Osteoblast (primary cell): Measurements from ENCODE around the gene CCDC146. TPM values are rescaled to one million over a fixed set of nuclear protein-coding genes. Genes with fewer than 3 reads are reported as not detected.
A peak's percentile ranks its signal among the peaks of the same experiment; 100 is the strongest.
"Not testable (repeated sequence)": the region's sequence is repeated elsewhere in the genome, so short reads cannot be mapped to it uniquely, and the experiment has no call there.

Experiments
- DNase-seq: peaks from one replicate; pipeline ENCODE4 v3.0.0; 2011; ENCODE audit warnings: low spot score, mixed read lengths; ENCODE audit not compliant: insufficient read length; ENCODE audit errors: missing footprints
- H2AFZ ChIP-seq: 2 replicates; pipeline ENCODE4 v1.6.0; 2011; ENCODE audit warnings: mild to moderate bottlenecking, low read length
- H3K27ac ChIP-seq: 2 replicates; pipeline ENCODE4 v1.5.1; 2011; ENCODE audit warnings: mild to moderate bottlenecking, low read depth, low read length, moderate library complexity
- H3K27me3 ChIP-seq: 2 replicates; pipeline ENCODE4 v1.6.0; 2012; ENCODE audit warnings: mild to moderate bottlenecking, control low read depth, inconsistent platforms, low read length, moderate library complexity; ENCODE audit not compliant: insufficient read depth
- H3K36me3 ChIP-seq: 2 replicates; pipeline ENCODE4 v1.5.1; 2011; ENCODE audit warnings: mild to moderate bottlenecking, low read length, control low read depth, moderate library complexity; ENCODE audit not compliant: insufficient read depth
- H3K4me1 ChIP-seq: 2 replicates; pipeline ENCODE4 v1.5.1; 2011; ENCODE audit warnings: mild to moderate bottlenecking, low read length, control low read depth, moderate library complexity; ENCODE audit not compliant: insufficient read depth
- H3K4me2 ChIP-seq: 2 replicates; pipeline ENCODE4 v1.6.0; 2011; ENCODE audit warnings: mild to moderate bottlenecking, low read length; ENCODE audit not compliant: insufficient read depth
- H3K4me3 ChIP-seq: fragments of 200-600 bp; sonication (generic); 3 replicates; pipeline ENCODE4 v1.5.1; 2012; ENCODE audit warnings: mild to moderate bottlenecking, low read length, inconsistent platforms; ENCODE audit not compliant: insufficient read depth
- H3K79me2 ChIP-seq: 2 replicates; pipeline ENCODE4 v1.6.0; 2012; ENCODE audit warnings: mild to moderate bottlenecking, low read length, control low read depth, inconsistent platforms; ENCODE audit not compliant: insufficient read depth
- H3K9me3 ChIP-seq: 2 replicates; pipeline ENCODE4 v1.5.1; 2011; ENCODE audit warnings: low read depth, low read length, control low read depth
- H4K20me1 ChIP-seq: 2 replicates; pipeline ENCODE4 v1.6.0; 2012; ENCODE audit warnings: mild to moderate bottlenecking, low read length, control low read depth; ENCODE audit not compliant: insufficient read depth
- total RNA-seq: library from RNA; depleted of rRNA; stranded (reverse); fragments of >200 nt; gene quantifications from 2 replicates; pipeline ENCODE4 v1.2.3, GENCODE V29; 2012

Gene CCDC146
- 2.4 and 5.1 TPM in 2 replicates for total RNA-seq

- peak; percentile 86 for DNase-seq
- H3K27ac ChIP-seq, result peak within 1 kb of the TSS; percentile 62
- not testable (repeated sequence) for H4K20me1 ChIP-seq, H3K27me3 ChIP-seq, H3K79me2 ChIP-seq, H3K4me1 ChIP-seq, H3K9me3 ChIP-seq, H3K36me3 ChIP-seq
- H2AFZ ChIP-seq, result peak within 1 kb of the TSS; percentile 85
- peak within 1 kb of the TSS; percentile 86 for H3K4me3 ChIP-seq
- H3K4me2 ChIP-seq, result peak within 1 kb of the TSS; percentile 70
Observed at GRCh38 chr7:77121860-77122681, at the start of gene CCDC146. Gene CCDC146, plus strand, starts transcription at chr7:77122615. Its CDS starts 45,054 bp downstream, at chr7:77167669.

GRCh38 chr7:77074786-77075396 is 47.5 kb upstream of the CCDC146 start:
- not testable (repeated sequence) for H4K20me1 ChIP-seq, H2AFZ ChIP-seq, H3K36me3 ChIP-seq, H3K4me2 ChIP-seq, H3K27ac ChIP-seq, H3K79me2 ChIP-seq, DNase-seq, H3K4me1 ChIP-seq, H3K9me3 ChIP-seq, H3K4me3 ChIP-seq, H3K27me3 ChIP-seq

GRCh38 chr7:77077060-77077459 is 45.4 kb upstream of the CCDC146 start:
- not testable (repeated sequence) for H3K27ac ChIP-seq

GRCh38 chr7:77079112-77079511 is 43.3 kb upstream of the CCDC146 start:
- not testable (repeated sequence) for H2AFZ ChIP-seq, H3K4me2 ChIP-seq, H3K27ac ChIP-seq, H4K20me1 ChIP-seq, DNase-seq, H3K9me3 ChIP-seq, H3K79me2 ChIP-seq, H3K4me1 ChIP-seq, H3K27me3 ChIP-seq, H3K4me3 ChIP-seq, H3K36me3 ChIP-seq

More at GRCh38 chr7:77077060-77077459, 45.4 kb upstream of the CCDC146 start:
- not testable (repeated sequence) for H3K36me3 ChIP-seq, H3K27me3 ChIP-seq, H3K79me2 ChIP-seq, H3K9me3 ChIP-seq, H3K4me1 ChIP-seq, H3K4me2 ChIP-seq, DNase-seq, H2AFZ ChIP-seq, H4K20me1 ChIP-seq, H3K4me3 ChIP-seq

GRCh38 chr7:77079624-77080023 is 42.8 kb upstream of the CCDC146 start:
- not testable (repeated sequence) for H3K4me3 ChIP-seq, H3K4me1 ChIP-seq, DNase-seq, H3K79me2 ChIP-seq, H4K20me1 ChIP-seq, H3K27me3 ChIP-seq, H3K9me3 ChIP-seq, H3K27ac ChIP-seq, H3K4me2 ChIP-seq, H2AFZ ChIP-seq, H3K36me3 ChIP-seq

GRCh38 chr7:77080236-77080635 is 42.2 kb upstream of the CCDC146 start:
- not testable (repeated sequence) for H3K27ac ChIP-seq, H3K36me3 ChIP-seq, H2AFZ ChIP-seq, H3K79me2 ChIP-seq, DNase-seq, H3K4me1 ChIP-seq, H3K4me2 ChIP-seq, H3K27me3 ChIP-seq, H3K4me3 ChIP-seq, H3K9me3 ChIP-seq, H4K20me1 ChIP-seq

GRCh38 chr7:77082192-77082591 is 40.2 kb upstream of the CCDC146 start:
- H4K20me1 ChIP-seq, H3K4me1 ChIP-seq, DNase-seq, H3K36me3 ChIP-seq, H3K27ac ChIP-seq, H3K27me3 ChIP-seq, H3K4me3 ChIP-seq, H2AFZ ChIP-seq, H3K9me3 ChIP-seq, H3K79me2 ChIP-seq, H3K4me2 ChIP-seq: not testable (repeated sequence)

GRCh38 chr7:77092301-77092700 is 30.1 kb upstream of the CCDC146 start:
- not testable (repeated sequence) for DNase-seq, H3K36me3 ChIP-seq, H3K4me1 ChIP-seq, H3K4me3 ChIP-seq, H3K9me3 ChIP-seq, H2AFZ ChIP-seq, H3K79me2 ChIP-seq, H3K4me2 ChIP-seq, H3K27me3 ChIP-seq, H3K27ac ChIP-seq, H4K20me1 ChIP-seq

- H3K9me3 ChIP-seq, H3K4me2 ChIP-seq, H3K27me3 ChIP-seq, H2AFZ ChIP-seq, H3K4me1 ChIP-seq, H3K79me2 ChIP-seq, H4K20me1 ChIP-seq, H3K36me3 ChIP-seq, H3K27ac ChIP-seq, DNase-seq, H3K4me3 ChIP-seq: not testable (repeated sequence)
Observed at GRCh38 chr7:77100501-77100900, 21.9 kb upstream of the CCDC146 start.
